Measurements from ENCODE around the gene SDK1.

- TF ChIP-seq, protein P1, sequence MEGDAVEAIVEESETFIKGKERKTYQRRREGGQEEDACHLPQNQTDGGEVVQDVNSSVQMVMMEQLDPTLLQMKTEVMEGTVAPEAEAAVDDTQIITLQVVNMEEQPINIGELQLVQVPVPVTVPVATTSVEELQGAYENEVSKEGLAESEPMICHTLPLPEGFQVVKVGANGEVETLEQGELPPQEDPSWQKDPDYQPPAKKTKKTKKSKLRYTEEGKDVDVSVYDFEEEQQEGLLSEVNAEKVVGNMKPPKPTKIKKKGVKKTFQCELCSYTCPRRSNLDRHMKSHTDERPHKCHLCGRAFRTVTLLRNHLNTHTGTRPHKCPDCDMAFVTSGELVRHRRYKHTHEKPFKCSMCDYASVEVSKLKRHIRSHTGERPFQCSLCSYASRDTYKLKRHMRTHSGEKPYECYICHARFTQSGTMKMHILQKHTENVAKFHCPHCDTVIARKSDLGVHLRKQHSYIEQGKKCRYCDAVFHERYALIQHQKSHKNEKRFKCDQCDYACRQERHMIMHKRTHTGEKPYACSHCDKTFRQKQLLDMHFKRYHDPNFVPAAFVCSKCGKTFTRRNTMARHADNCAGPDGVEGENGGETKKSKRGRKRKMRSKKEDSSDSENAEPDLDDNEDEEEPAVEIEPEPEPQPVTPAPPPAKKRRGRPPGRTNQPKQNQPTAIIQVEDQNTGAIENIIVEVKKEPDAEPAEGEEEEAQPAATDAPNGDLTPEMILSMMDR (IDR thresholded peaks at IDR 0.05): no peak
- TF ChIP-seq POLR2AphosphoS5 (IDR thresholded peaks at IDR 0.05): no peak
These were observed 390.6 kb downstream of the SDK1 start for GRCh38 chr7:3691478-3692158.
